LNCAP (cell line): ENCODE results near the gene GNG7.

ENCODE experiments used
- TF ChIP-seq, protein P1 (sequence below): fragments of 450-650 bp; IDR thresholded peaks from 2 replicates; pipeline ENCODE4 v1.5.1; 2017; ENCODE audit warnings: mild to moderate bottlenecking

Gene GNG7

GRCh38 chr19:2516727-2517126 lies 185.8 kb downstream of the GNG7 start:
- TF ChIP-seq, protein P1, sequence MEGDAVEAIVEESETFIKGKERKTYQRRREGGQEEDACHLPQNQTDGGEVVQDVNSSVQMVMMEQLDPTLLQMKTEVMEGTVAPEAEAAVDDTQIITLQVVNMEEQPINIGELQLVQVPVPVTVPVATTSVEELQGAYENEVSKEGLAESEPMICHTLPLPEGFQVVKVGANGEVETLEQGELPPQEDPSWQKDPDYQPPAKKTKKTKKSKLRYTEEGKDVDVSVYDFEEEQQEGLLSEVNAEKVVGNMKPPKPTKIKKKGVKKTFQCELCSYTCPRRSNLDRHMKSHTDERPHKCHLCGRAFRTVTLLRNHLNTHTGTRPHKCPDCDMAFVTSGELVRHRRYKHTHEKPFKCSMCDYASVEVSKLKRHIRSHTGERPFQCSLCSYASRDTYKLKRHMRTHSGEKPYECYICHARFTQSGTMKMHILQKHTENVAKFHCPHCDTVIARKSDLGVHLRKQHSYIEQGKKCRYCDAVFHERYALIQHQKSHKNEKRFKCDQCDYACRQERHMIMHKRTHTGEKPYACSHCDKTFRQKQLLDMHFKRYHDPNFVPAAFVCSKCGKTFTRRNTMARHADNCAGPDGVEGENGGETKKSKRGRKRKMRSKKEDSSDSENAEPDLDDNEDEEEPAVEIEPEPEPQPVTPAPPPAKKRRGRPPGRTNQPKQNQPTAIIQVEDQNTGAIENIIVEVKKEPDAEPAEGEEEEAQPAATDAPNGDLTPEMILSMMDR: no peak

- TF ChIP-seq, protein P1: no peak
Observed at GRCh38 chr19:2514981-2515518, 187.4 kb downstream of the GNG7 start.

DNA sequence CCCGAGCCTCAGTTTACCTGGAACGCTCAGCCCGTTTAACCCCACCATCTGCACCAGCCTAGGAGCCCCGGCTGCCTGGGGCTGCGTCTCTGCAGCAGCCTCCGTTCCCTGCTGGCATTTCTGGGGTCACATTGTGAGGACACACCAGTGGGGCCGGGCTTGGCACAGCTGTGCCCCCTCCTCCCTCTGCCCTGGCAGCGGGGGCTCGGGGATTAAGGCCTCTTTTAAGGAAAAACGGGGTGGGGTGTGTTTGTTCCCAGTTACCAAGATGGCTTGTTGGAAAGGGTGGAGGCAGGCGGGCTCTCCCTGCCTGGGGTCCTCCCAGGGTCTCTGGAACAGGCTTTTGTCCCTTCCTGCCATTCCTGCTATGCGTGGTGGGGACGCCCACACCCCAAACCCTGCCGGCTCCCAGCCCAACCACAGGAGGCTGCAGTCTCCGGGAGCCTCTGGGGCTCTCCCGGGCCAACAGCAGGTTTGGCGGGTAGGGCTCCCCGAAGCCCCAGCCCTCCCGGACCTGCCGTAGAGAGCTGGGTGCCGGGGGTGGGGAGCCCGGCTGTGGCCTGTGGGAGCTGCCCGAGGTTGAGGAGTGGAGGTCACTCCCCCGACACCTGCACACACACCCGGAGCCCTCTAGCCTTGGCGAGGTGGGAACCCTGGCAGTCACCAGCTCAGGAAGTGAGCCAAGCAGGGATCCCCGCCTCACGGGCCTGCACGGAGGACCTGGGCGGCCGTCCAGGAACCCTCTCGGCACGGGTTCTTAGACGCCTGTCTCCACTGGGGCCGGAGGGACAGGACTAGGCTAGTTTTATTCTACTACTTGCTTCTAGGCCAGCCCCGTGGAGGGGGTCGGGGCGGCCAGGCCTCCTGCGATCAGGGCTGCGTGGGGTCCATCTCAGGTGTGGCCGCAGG lies 189.7 kb downstream of the GNG7 start:
- TF ChIP-seq, protein P1: no peak

DNA sequence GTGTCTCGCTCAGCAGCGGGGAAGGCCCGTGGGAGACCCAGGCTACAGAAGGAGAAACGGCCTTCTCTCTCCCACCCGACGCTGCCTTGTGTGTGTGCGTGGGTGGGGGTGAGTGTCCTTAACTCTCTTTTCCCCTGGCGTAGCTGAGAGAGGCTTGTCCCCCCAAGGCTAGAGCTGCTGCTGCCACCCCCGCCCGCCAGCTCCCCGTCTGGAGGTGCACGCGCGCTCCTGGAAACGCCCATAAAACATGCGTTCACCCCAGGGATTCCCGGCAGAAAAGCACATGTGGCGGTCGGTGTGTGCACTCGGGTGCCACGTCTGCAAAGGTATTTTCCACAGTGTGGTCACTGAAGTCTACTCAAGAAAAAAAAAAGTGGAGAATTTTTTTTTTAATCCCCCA lies 190.5 kb downstream of the GNG7 start:
- TF ChIP-seq, protein P1: no peak

GRCh38 chr19:2511570-2511969 lies 190.9 kb downstream of the GNG7 start:
- TF ChIP-seq, protein P1: no peak

- TF ChIP-seq, protein P1: no peak
Observed at GRCh38 chr19:2509096-2509495, 193.4 kb downstream of the GNG7 start.

GRCh38 chr19:2507109-2507508 lies 195.4 kb downstream of the GNG7 start:
- TF ChIP-seq, protein P1: no peak
